Breast epithelium (tissue), 3 donors: Measurements from ENCODE around the gene SH3GL2.

ENCODE experiments used
- POLR2A ChIP-seq: fragments of 450-650 bp; IDR thresholded peaks from one replicate; pipeline ENCODE4 v1.6.1; 2016; ENCODE audit warnings: antibody characterized with exemption, mild to moderate bottlenecking, moderate library complexity
- POLR2AphosphoS5 ChIP-seq, 3 donors: sonication (generic); formaldehyde crosslinking; IDR thresholded peaks; one replicate each; pipeline ENCODE4 v1.6.1; 2017; ENCODE audit warnings: antibody characterized with exemption in 3 of 3
- TF ChIP-seq, protein P1 (sequence below), 3 donors: fragments of 450-650 bp; IDR thresholded peaks; one replicate each; pipeline ENCODE4 v1.5.1; 2016 to 2017; ENCODE audit warnings: antibody characterized with exemption in 3 of 3, mild to moderate bottlenecking in 3 of 3, moderate library complexity in 3 of 3

DNA sequence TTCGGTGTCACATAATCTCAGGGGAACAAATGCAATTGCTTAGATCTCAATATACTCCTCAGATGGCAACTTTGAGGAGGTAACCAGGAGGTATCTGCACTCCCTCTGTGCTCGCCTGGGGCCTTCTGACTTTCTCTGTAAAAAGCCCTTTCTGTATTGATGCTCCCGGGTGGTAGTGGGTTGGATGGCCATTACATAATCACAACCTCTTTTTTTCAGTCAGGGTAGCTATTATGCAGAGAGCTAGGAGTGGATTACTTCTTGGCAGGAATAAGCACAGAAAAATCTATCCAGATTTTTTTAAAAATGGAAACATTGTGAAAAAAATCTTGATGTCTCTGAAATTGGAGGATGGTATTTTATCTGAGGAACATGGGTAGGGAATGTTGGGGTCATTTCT lies 116.6 kb downstream of the SH3GL2 start:
- TF ChIP-seq, protein P1, sequence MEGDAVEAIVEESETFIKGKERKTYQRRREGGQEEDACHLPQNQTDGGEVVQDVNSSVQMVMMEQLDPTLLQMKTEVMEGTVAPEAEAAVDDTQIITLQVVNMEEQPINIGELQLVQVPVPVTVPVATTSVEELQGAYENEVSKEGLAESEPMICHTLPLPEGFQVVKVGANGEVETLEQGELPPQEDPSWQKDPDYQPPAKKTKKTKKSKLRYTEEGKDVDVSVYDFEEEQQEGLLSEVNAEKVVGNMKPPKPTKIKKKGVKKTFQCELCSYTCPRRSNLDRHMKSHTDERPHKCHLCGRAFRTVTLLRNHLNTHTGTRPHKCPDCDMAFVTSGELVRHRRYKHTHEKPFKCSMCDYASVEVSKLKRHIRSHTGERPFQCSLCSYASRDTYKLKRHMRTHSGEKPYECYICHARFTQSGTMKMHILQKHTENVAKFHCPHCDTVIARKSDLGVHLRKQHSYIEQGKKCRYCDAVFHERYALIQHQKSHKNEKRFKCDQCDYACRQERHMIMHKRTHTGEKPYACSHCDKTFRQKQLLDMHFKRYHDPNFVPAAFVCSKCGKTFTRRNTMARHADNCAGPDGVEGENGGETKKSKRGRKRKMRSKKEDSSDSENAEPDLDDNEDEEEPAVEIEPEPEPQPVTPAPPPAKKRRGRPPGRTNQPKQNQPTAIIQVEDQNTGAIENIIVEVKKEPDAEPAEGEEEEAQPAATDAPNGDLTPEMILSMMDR (IDR thresholded peaks at IDR 0.05), result no peak
- TF ChIP-seq POLR2A (no peak), POLR2AphosphoS5 (IDR thresholded peaks at IDR 0.05) (no peak)
